ENCODE measurements around the gene SLC52A3. TPM values are rescaled to one million over a fixed set of nuclear protein-coding genes. Genes with fewer than 3 reads are reported as not detected.
A peak's percentile ranks its signal among the peaks of the same experiment; 100 is the strongest.

Gene SLC52A3
- total and polyA plus RNA-seq, 2 of the 13 experiments (the other 11 are each of a cell fraction or from before 2014, with no cell fraction given): 0.03 TPM; not detected in 1

GRCh38 chr20:728256-728944 lies 39.9 kb downstream of the SLC52A3 start (continued):
- no peak for TF ChIP-seq HNF1A (IDR thresholded peaks at IDR 0.05; ENCODE audit: low read depth)
- TF ChIP-seq HNF1A (CRISPR knock-in tag; IDR thresholded peaks at IDR 0.05; ENCODE audit: borderline replicate concordance): peak; percentile 49; the same call in 1 of the 2 replicates
- TF ChIP-seq MTF1 (CRISPR knock-in tag; IDR thresholded peaks at IDR 0.05): no peak
- no peak for TF ChIP-seq ZFP36L2 (CRISPR knock-in tag; IDR thresholded peaks at IDR 0.05)
- TF ChIP-seq ZNF749 (CRISPR knock-in tag; IDR thresholded peaks at IDR 0.05; ENCODE audit: borderline replicate concordance): no peak
- no peak for TF ChIP-seq ZNF326 (CRISPR knock-in tag; IDR thresholded peaks at IDR 0.05; ENCODE audit: borderline replicate concordance)
- no peak for TF ChIP-seq MAF1 (CRISPR knock-in tag; IDR thresholded peaks at IDR 0.05; ENCODE audit: borderline replicate concordance)
- TF ChIP-seq EED (CRISPR knock-in tag; IDR thresholded peaks at IDR 0.05): no peak; the same call in 1 of the 2 replicates
- no peak for TF ChIP-seq RFXANK (CRISPR knock-in tag; IDR thresholded peaks at IDR 0.05)
- TF ChIP-seq RCOR2 (CRISPR knock-in tag; IDR thresholded peaks at IDR 0.05): no peak
- no peak for TF ChIP-seq ZNF841 (CRISPR knock-in tag; IDR thresholded peaks at IDR 0.05; ENCODE audit: borderline replicate concordance)
- peak; percentile 74 for TF ChIP-seq ARNT2 (CRISPR knock-in tag; IDR thresholded peaks at IDR 0.05; ENCODE audit: low read depth)
- no peak for TF ChIP-seq PRDM15 (CRISPR knock-in tag; IDR thresholded peaks at IDR 0.05)
- TF ChIP-seq ZNF740 (CRISPR knock-in tag; IDR thresholded peaks at IDR 0.05): no peak
- TF ChIP-seq AKNA (CRISPR knock-in tag; IDR thresholded peaks at IDR 0.05; ENCODE audit: borderline replicate concordance): no peak
- TF ChIP-seq ZNF263 (CRISPR knock-in tag; IDR thresholded peaks at IDR 0.05): no peak
- peak; percentile 28; the same call in 1 of the 2 replicates for TF ChIP-seq PRMT3 (CRISPR knock-in tag; IDR thresholded peaks at IDR 0.05; ENCODE audit: borderline replicate concordance, low read depth)
